Testis (tissue), 2 donors: ENCODE data around the gene SLC4A2.

Experiments used
- CTCF ChIP-seq, 3 experiments: fragments of 450-650 bp in 2 of 3; fragments of 200-600 bp in 1 of 3; sonication (generic) in 1 of 3; IDR thresholded peaks; one replicate each; pipeline ENCODE4 v1.5.1; 2016 to 2019; ENCODE audit warnings: antibody characterized with exemption in 3 of 3, mild to moderate bottlenecking in 2 of 3, moderate library complexity in 1 of 3
- POLR2A ChIP-seq: fragments of 450-650 bp; IDR thresholded peaks from one replicate; pipeline ENCODE4 v1.6.1; 2017; ENCODE audit warnings: antibody characterized with exemption, mild to moderate bottlenecking, moderate library complexity

DNA sequence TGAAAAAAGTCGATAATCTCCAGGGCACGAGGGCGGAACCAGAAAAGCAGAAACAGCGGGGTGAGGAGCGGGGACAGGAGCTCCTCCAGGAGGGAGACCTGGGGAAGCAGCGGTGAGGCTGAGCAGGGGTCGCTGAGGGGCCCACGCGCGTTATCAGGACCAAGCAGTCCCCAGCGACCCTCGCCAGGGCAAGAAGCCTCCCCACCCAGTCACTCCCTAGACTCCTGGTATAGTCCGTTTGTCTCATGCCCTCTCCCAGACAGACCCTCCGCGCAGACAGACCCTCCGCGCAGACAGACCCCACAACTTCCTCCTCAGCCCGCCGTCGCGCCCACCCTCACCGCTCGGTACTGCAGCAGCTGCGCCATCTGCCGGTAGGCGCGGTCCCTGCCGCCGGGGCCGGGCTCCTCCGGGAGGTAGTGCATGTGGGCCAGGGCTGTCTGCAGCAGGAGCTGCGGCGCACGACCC is 41.4 kb upstream of the SLC4A2 start:
- TF ChIP-seq POLR2A (no peak), CTCF (IDR thresholded peaks at IDR 0.05) (peak; percentile 59 to 89 (median 78))
